Stimulated activated naive CD8-positive, alpha-beta T cell treated with anti-CD3 and anti-CD28 coated beads, Interleukin-15, amount 100 ng/mL, for 72 hours (primary cell): ENCODE measurements around the gene ABHD17A.

ENCODE experiments used
- ATAC-seq: fragments of 150-1000 bp; cut with Tn5 transposase; 2 replicates; pipeline ENCODE4 v1.10.0; 2021; ENCODE audit warnings: mild to moderate bottlenecking, moderate library complexity
- DNase-seq, 2 donors: peaks; one replicate each; pipeline ENCODE4 v3.0.0; 2021 to 2022
- H3K27ac Mint-ChIP-seq, 2 donors: one replicate each; pipeline ENCODE4 v1.8.0; 2022; ENCODE audit warnings: mild to moderate bottlenecking in 2 of 2, mixed read lengths in 2 of 2, moderate library complexity in 2 of 2
- H3K27me3 Mint-ChIP-seq: one replicate; pipeline ENCODE4 v1.8.0; 2022; ENCODE audit warnings: mixed read lengths
- H3K4me1 Mint-ChIP-seq: one replicate; pipeline ENCODE4 v1.8.0; 2022; ENCODE audit warnings: mild to moderate bottlenecking, mixed read lengths
- H3K4me3 Mint-ChIP-seq, 2 donors: one replicate each; pipeline ENCODE4 v1.8.0; 2022; ENCODE audit warnings: mild to moderate bottlenecking in 2 of 2, mixed read lengths in 2 of 2, moderate library complexity in 1 of 2
- H3K9me3 Mint-ChIP-seq, 2 donors: one replicate each; pipeline ENCODE4 v1.8.0; 2022; ENCODE audit warnings: mixed read lengths in 2 of 2

The ABHD17A gene

DNA sequence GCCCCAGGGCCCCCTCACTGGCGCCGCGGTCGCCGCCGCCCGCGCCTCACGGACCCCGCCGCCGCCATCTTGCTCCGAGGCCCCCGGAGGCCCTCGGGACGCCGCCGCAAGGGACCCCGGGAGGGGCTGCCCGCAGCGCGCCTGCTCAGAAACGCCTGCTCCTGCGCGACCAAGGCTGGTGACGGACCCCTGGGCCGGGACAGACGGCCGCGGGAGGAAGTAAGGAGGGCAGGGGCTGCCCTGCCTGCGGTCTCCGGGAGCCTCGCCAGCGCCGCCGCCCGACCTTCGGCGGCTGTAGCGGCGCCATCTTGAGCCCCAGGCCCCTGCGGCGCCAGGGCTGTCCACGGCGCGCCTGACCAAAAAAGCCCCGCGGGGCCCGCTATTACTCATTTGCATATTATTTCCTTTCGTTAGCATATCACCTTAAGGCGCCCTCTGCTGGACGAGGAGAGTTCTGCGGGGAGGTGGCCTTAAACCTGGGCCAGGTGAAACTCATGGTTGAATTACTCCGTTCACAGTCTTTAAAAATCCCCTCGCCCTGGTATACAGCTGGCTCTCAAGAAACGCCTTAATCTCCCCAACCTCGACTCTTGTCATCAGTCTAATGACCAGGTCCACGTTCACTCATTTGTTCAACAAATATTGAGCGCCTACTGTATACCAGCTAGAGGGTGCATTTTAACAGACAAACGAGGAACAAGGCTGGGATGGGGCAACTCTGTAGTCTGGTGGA is 36.7 kb downstream of the ABHD17A start, which contains the start of gene REXO1:
Gene REXO1, minus strand, starts transcription at position 85 of the 733 bp plus-strand sequence. CDS start 125 bp downstream, outside the sequence.
- ATAC-seq (peak; percentile 82), DNase-seq (peak; percentile 98 to 99)
- Mint-ChIP-seq H3K9me3 (no peaks in the 10 kb centered on the region), H3K4me1 (peaks cover 85% of the 10 kb centered on the region), H3K4me3 (peak within 1 kb of the TSS; percentile 91 to 94), H3K27ac (peak within 1 kb of the TSS; percentile 98 to 99), H3K27me3 (no peaks in the 10 kb centered on the region)

DNA sequence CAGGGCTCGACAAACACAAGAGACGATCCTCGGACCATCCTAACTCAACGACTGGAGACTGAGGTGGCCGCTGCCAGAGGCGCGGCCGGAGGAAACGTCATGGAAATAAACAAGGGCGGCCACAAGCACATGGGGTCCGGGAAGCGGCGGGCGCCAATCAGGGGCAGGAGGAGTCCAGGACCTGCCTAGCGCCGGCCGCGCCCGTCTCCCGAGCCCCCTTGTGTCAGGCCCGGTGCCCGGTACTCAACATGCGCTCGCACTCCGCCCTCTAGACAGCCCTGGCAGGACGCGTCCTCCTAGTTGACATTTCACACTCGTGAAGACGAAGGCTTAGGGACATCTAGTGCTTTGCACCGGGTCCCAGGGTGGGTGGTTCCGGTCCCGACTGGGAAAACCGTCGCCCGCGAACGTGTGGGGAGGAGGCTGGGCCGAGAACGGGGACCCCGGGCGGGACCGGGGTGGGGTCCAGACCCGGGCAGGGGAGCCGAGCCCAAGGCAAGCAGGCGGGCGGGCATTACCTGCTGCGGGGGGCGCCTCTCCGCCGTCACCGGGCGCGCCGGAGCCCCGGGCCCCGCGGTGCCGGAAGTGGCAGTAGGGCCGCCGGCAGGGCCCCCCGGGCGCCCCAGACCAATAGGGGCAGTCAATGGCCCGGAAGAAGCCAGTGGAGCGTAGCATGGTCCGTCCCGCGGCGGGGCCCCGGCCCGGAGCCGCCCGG is 37.5 kb downstream of the ABHD17A start:
- DNase-seq (peak in 1 of 2 donors; percentile 38), ATAC-seq (peak; percentile 56)
- peak overlapping the region; percentile 98 to 99 for H3K27ac Mint-ChIP-seq
- no peaks in the 10 kb centered on the region for H3K27me3 Mint-ChIP-seq
- no peaks in the 10 kb centered on the region for H3K9me3 Mint-ChIP-seq
- peak overlapping the region; percentile 91 to 94 for H3K4me3 Mint-ChIP-seq
- H3K4me1 Mint-ChIP-seq = peaks cover 82% of the 10 kb centered on the region

DNA sequence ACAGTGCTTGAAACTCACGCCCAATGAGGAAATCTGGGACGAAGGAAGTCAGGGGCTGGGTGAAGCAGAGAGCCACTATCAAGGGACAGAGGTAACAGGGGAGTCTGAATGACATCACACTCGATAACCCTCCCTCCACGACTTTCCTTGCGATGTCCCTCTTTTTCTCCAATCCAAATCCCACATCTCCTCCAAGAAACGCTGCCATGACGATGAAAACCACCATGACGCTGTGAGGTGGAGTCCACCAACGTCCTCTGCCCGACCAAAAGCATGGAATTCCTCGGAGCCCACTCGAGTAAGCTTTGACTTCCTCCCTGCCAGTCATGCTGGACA is 38.0 kb downstream of the ABHD17A start:
- Mint-ChIP-seq H3K27ac (peak overlapping the region; percentile 98 to 99), H3K27me3 (no peaks in the 10 kb centered on the region), H3K4me3 (peak overlapping the region; percentile 91 to 94), H3K9me3 (no peaks in the 10 kb centered on the region), H3K4me1 (peaks cover 82% of the 10 kb centered on the region)
- ATAC-seq (no peak), DNase-seq (no peak)

DNA sequence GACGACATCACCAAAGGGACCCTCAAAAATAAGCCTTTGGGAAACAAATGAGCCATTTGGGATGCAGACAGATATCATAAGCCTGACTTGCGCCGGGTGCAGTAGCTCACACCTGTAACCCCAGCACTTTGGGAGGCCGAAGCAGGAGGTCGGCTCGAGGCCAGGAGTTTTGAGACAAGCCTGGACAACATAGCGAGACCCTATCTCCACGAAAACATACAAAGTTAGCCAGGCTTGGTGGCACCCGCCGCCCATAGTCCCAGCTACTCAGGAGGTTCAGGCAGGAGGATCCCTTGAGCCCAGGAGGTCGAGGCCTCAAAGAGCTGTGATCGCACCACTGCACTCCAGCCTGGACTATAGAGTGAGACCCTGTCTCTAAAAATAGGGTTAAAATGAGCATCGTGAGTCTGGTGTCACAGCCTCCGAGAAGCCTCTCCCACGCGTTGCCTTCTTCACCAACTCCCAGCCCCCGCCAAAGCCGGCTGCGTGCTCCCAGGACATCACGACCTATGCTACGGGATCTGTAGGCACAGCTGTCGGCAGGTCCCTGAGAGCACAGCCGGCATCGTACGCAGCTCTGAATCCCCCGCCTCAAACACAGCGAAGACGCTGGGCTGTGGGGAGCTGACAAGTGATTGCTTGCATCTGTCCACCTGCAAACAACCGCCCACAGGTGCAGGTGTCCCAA is 38.6 kb downstream of the ABHD17A start:
- no peak for ATAC-seq
- H3K4me1 Mint-ChIP-seq = peaks cover 84% of the 10 kb centered on the region

DNA sequence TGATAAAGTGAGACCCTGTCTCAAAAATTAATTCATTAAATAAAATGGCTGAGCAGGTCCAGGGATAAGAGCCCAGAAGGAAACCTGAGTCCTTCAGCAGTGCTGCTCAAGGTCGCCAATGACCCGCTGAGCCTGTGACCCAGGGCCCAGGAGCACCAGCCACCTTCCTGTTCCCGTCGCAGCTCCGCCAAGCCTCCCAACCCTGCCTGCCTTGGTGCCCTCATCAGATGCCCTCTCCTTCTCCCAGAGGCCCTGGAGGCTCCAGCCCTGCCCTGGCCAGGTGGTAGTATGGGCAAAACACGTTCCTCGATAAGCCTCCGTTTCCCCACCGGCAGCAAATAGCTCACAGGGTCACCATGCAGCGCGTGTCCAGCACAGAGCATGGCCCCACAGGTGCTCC is 39.7 kb downstream of the ABHD17A start:
- Mint-ChIP-seq H3K4me1 (peaks cover 85% of the 10 kb centered on the region), H3K27ac (peak overlapping the region in 1 of 2 donors; percentile 90), H3K27me3 (no peaks in the 10 kb centered on the region), H3K9me3 (no peaks in the 10 kb centered on the region), H3K4me3 (peak overlapping the region in 1 of 2 donors; percentile 94)
- ATAC-seq (no peak), DNase-seq (no peak)

More for the DNA sequence above, 38.6 kb downstream of the ABHD17A start:
- Mint-ChIP-seq H3K27me3 (no peaks in the 10 kb centered on the region), H3K9me3 (no peaks in the 10 kb centered on the region), H3K4me3 (peak overlapping the region; percentile 91 to 94), H3K27ac (peak overlapping the region; percentile 82 to 99)
- DNase-seq = no peak

DNA sequence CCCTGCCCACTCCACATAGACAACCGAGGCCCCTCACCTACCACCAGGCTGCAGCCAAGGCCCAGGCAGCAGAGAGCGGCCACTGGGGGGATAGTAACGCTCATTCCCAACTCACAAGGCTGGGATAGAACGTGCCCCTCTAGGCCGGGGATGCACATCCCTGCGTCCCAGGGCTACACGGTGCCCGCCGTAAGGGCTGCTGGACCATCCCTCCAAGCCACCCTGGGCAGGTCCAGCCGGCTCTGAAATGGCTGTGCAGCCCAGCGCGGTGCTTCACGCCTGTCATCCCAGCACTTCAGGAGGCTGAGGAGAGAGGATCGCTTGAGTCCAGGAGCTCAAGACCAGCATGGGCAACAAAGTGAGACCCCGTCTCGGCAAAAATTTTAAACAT is 40.2 kb downstream of the ABHD17A start:
- H3K4me1 Mint-ChIP-seq = peaks cover 85% of the 10 kb centered on the region
- H3K27me3 Mint-ChIP-seq = no peaks in the 10 kb centered on the region
- DNase-seq (no peak), ATAC-seq (no peak)
- peak overlapping the region; percentile 72 to 90 for H3K27ac Mint-ChIP-seq
- H3K9me3 Mint-ChIP-seq = no peaks in the 10 kb centered on the region
- no peak overlapping the region for H3K4me3 Mint-ChIP-seq

DNA sequence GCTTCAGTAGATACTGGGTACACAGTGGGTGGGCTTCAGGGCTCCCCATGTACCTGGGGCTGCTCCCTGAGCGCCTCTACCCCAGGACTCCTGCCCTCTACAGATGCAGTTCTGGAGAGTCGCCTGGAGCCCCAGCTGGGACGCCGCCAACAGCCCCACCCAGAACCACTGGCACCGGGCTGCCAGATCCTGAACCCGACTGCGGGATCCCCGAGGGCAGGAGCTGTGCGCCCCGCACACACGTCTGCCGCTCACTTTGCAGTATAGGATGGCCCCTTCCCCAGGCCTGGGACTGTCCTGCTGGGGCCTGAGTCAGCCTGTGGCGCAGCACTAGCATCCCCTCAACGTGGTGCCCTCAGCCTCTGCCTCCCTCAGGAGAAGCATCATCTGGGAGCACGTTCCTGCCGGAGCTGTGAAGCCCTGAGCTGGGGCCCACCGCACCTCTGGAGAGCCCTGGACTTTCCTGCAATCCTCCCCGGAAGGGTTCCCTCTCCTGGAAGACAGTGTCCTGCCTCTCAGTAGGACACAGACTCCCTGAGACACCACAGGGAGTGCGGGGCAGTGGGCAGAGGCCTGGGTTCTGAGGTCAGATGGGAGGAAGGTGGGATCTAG is 40.7 kb downstream of the ABHD17A start:
- ATAC-seq = no peak
- no peaks in the 10 kb centered on the region for H3K27me3 Mint-ChIP-seq

DNA sequence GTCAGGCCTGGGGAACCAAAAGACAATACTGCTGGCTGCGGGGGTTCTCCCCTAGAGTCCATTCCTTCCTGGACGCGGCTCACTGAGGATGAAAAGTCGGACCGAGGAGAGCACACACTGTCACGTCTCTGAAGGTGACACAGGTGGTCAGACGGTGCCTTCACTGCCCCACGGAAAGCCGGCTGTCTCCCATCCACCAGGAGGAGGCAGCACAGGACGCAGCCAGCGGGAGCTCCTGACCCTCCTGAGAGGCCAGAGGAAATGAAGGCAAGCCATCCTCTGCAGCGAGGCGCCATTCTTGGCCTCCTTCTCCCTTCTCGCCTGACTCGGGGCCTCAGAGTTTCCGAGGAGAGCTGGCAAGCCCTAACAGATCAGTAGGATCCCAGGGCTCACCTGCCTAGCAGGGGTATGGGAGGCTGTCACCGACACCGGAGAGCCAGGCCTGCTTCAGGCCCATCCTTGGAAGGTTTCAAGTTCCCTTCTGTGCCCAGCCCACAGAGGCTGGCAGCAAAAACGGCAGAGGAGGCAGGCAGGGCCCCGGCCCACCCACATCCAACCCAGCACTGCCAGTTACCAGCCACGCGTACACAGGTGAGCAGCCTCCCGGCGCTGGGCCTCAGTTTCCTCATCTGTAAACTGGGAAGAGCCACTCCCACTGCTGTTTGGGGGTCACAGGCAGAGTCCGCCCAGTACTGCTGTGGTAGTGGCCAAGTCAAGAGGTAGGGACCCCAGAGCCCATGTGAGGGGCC is 41.5 kb downstream of the ABHD17A start:
- Mint-ChIP-seq H3K27me3 (no peaks in the 10 kb centered on the region), H3K4me3 (no peak overlapping the region), H3K4me1 (peaks cover 83% of the 10 kb centered on the region), H3K9me3 (no peaks in the 10 kb centered on the region), H3K27ac (no peak overlapping the region)
- DNase-seq (no peak), ATAC-seq (no peak)

More for the DNA sequence above, 40.7 kb downstream of the ABHD17A start:
- Mint-ChIP-seq H3K4me3 (peak overlapping the region in 1 of 2 donors; percentile 26), H3K4me1 (peaks cover 86% of the 10 kb centered on the region), H3K9me3 (no peaks in the 10 kb centered on the region), H3K27ac (peak overlapping the region in 1 of 2 donors; percentile 72)
- DNase-seq = no peak

DNA sequence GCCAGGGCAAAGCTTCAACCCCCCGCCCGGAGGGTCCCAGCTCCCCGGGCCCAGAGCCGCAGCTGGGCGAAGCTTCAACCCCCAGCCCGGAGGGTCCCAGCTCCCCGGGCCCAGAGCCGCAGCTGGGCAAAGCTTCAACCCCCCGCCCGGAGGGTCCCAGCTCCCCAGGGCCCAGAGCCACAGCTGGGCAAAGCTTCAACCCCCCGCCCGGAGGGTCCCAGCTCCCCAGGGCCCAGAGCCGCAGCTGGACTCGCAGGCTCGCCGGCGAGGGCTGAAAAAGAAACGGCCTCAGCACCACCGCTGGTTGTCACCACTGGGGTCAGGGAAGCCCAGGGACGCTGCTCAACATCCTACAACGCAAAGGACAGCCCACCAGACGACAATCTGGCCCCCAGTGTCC is 42.2 kb downstream of the ABHD17A start:
- Mint-ChIP-seq H3K9me3 (no peaks in the 10 kb centered on the region), H3K4me3 (no peak overlapping the region), H3K4me1 (peaks cover 87% of the 10 kb centered on the region), H3K27me3 (no peaks in the 10 kb centered on the region), H3K27ac (peak overlapping the region in 1 of 2 donors; percentile 80)
- DNase-seq (no peak), ATAC-seq (no peak)

DNA sequence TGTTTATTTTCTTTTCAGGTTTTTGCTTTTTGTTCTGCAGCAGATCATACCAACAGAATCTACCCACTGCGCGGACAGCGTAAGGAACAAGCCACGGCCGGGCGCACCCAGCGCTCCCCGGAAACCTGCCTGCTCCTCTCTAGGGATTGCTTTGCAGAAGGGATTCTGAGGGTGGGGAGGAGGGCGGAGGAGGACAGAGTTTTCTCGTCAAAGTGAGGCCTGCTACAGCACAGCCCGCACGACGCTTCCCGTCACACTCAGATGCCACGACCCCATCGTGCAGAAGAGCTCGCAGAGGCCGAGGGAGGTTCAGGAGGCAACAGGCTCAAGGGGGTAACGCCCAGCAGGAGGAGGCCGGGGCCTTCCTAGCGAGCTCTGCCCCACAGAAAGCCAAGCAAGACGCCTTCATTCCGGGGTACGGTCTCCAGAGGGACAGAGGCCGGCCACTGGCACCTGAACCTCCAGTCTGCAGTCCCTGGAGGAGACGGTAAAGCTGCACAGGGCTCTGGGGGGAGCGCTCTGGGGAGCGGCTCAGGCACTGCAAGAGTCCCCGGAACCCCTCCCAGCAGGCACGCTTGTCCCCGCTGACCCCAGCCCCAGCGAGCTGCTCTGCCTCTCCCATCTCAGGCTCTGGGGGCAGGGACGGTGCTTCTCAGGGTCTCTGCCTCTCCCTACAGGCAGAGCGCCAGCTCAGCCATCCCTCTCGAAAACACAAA is 43.9 kb downstream of the ABHD17A start:
- H3K27me3 Mint-ChIP-seq = no peaks in the 10 kb centered on the region
- no peaks in the 10 kb centered on the region for H3K9me3 Mint-ChIP-seq
- no peak for ATAC-seq
- no peak overlapping the region for H3K4me3 Mint-ChIP-seq
- H3K4me1 Mint-ChIP-seq = peaks cover 90% of the 10 kb centered on the region
- H3K27ac Mint-ChIP-seq = peak overlapping the region in 1 of 2 donors; percentile 89
- DNase-seq = no peak

DNA sequence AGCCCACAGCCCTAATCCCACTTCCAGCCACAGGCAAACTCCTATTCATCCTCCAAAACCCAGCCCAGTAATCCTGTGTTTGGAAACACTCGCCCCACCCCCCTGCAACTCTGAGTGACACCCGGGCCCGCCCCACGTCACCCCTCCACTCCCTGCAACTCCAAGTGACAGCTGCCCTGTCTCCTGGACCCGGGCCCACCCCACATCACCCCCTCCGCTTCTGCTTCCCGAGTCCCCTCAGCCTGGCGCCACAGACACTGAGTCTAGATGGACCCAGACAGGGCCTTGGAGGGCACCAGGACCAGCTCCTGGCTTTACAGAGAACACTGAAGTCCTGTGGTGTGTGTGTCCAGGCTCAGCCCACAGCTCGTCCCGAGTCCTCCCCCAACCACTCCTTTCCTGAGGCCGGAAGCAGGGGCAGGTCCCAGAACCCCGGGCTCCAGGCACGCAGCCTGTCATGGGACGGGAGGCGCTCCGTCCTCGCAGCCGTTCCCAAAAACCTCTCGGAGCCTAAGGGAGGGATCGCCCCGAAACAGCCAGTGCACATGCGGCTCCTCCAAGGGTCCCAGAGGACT is 44.7 kb downstream of the ABHD17A start:
- H3K4me3 Mint-ChIP-seq = no peak overlapping the region
- H3K27ac Mint-ChIP-seq = peak overlapping the region in 1 of 2 donors; percentile 66
- H3K4me1 Mint-ChIP-seq = peaks cover 90% of the 10 kb centered on the region
- H3K27me3 Mint-ChIP-seq = no peaks in the 10 kb centered on the region
- no peaks in the 10 kb centered on the region for H3K9me3 Mint-ChIP-seq
- no peak for ATAC-seq
- no peak for DNase-seq

DNA sequence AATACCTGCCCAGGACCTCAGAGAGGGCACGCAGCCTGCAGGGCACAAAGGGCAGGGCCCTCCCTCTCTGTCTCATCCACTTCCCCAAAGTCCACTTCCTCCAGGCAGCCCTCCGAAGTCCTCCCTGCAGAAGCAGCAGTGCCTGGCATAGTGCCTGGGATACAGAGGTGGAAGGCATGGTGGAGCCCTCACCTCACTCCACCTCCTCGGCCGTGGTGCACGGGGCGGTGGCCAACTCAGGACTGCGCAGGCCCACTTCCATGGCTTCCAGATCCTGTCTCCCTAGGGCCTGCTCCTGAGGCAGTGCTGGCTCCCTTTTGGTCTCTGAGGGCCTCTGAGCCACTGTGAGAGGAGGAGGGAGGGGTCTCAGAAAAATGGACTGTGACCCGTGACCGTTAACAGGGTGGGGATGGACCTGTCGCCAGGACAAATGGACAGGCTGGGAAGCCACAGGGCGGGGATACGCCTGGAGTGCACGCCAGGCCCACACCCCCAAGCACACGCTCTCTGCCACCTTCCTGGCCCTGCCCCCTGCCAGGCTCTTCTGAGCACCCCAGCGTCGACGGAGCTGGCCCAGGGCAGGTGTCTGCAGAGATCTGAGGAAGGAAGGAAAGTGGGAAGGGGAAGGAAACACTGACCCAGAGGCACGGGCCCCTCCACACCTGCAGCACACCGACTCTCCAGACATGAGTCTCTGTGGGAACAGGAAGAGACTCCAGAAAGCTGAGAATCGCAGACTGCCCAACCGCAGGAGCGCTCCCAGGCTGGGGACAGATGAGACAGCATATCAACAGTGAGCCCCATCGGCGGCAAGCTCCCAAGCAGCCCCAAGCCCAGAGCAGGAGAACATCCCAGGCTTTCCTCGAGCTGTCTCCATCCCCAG is 45.4 kb downstream of the ABHD17A start:
- peaks cover 85% of the 10 kb centered on the region for H3K4me1 Mint-ChIP-seq
- H3K27ac Mint-ChIP-seq = peak overlapping the region; percentile 57 to 88
- DNase-seq = no peak
- H3K27me3 Mint-ChIP-seq = no peaks in the 10 kb centered on the region
- ATAC-seq = no peak
- no peak overlapping the region for H3K4me3 Mint-ChIP-seq
- H3K9me3 Mint-ChIP-seq = no peaks in the 10 kb centered on the region

DNA sequence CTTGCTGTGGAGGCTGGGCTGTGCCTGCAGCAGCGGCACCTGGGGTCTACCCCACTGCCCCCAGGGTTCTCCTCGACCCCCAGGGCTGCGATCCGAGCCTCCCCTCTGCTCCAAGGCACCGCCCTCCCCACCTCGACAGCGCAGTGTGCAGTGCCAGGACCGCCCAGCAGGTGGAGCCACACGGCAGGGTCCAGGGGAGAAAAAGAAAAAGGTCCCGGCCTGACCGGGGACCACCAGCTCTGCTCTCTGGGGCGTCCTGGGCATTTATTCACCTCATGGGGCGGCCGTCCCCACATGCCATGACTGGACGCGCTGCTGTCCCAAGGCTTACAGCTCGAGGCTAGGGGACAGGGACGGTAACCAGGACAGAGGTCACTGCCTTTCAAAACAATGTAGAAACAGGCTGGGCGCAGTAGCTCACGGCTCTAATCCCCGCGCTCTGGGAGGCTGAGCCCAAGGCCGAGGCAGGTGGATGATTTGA is 47.6 kb downstream of the ABHD17A start:
- DNase-seq (peak; percentile 64 to 67), ATAC-seq (peak; percentile 72)
- H3K4me1 Mint-ChIP-seq = peaks cover 77% of the 10 kb centered on the region
- no peak overlapping the region for H3K4me3 Mint-ChIP-seq
- no peaks in the 10 kb centered on the region for H3K9me3 Mint-ChIP-seq
- no peaks in the 10 kb centered on the region for H3K27me3 Mint-ChIP-seq
- peak overlapping the region in 1 of 2 donors; percentile 63 for H3K27ac Mint-ChIP-seq
